ENCODE results near the gene CRYBG3.

DNA sequence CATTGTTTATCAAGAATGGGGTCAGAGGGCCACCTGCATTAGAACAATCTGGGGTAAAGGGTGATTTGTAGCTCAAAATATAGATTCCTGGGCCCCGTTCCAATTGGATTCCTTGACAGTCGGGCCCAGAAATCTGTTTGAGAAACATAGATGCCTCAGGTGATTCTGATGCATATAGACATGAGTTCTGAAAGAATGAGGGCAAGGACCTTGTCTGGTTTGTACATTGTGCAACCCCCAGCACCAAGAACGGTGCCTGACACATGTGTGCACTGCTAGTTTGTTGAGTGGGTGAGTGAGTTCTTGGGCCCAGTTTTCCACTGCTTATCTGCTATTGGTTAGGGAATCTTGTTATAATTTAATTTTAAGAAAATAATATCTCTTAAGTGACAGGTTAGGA, 16.6 kb downstream of the CRYBG3 start:
- TF ChIP-seq, protein P1, sequence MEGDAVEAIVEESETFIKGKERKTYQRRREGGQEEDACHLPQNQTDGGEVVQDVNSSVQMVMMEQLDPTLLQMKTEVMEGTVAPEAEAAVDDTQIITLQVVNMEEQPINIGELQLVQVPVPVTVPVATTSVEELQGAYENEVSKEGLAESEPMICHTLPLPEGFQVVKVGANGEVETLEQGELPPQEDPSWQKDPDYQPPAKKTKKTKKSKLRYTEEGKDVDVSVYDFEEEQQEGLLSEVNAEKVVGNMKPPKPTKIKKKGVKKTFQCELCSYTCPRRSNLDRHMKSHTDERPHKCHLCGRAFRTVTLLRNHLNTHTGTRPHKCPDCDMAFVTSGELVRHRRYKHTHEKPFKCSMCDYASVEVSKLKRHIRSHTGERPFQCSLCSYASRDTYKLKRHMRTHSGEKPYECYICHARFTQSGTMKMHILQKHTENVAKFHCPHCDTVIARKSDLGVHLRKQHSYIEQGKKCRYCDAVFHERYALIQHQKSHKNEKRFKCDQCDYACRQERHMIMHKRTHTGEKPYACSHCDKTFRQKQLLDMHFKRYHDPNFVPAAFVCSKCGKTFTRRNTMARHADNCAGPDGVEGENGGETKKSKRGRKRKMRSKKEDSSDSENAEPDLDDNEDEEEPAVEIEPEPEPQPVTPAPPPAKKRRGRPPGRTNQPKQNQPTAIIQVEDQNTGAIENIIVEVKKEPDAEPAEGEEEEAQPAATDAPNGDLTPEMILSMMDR (IDR thresholded peaks at IDR 0.05), result no peak
- no peak for TF ChIP-seq POLR2A (IDR thresholded peaks at IDR 0.05)

All from esophagus squamous epithelium (tissue), 4 donors.